B cell (primary cell): ENCODE data around the gene ZFP36L1. TPM values are rescaled to one million over a fixed set of nuclear protein-coding genes. Genes with fewer than 3 reads are reported as not detected.

Experiments
- ATAC-seq: fragments of 200-7000 bp; cut with Tn5 transposase; one replicate; pipeline ENCODE4 v1.10.0; 2021; ENCODE audit warnings: low read depth, mild to moderate bottlenecking, moderate number of reproducible peaks, moderate library complexity
- CTCF ChIA-PET: fragments of 350-600 bp; sonication (Branson Sonifier 250); formaldehyde crosslinking; loops from one replicate; lab custom pipeline; 2021; ENCODE audit warnings: antibody characterized with exemption, inconsistent platforms; lab: Charles Lee
- POLR2A ChIA-PET: fragments of 350-600 bp; sonication (Branson Sonifier 250); formaldehyde crosslinking; loops from one replicate; lab custom pipeline; 2021; ENCODE audit warnings: antibody characterized with exemption; lab: Charles Lee
- DNase-seq: peaks from one replicate; pipeline ENCODE4 v3.0.0; 2013
- H2AFZ ChIP-seq: 2 replicates; pipeline ENCODE4 v1.6.1; 2012; ENCODE audit warnings: mild to moderate bottlenecking, low read depth, low read length; ENCODE audit not compliant: insufficient read depth, poor library complexity, severe bottlenecking
- H3K27ac ChIP-seq, 2 donors: 1 replicate in 1 of 2; 2 replicates in 1 of 2; pipeline ENCODE4 v1.5.1; 2012 to 2013; ENCODE audit warnings: low read length in 2 of 2, mild to moderate bottlenecking in 2 of 2, moderate library complexity in 1 of 2
- H3K27me3 ChIP-seq, 4 experiments: fragments of 200-600 bp in 1 of 4; sonication (generic) in 1 of 4; replicated peaks in 1 of 4; 1 replicate in 2 of 4; 2 replicates in 2 of 4; pipeline versions ENCODE4 v1.6.1 to v1.7.0; 2013 to 2016; ENCODE audit warnings: low read length in 3 of 4, mild to moderate bottlenecking in 2 of 4, mixed read lengths in 1 of 4, moderate library complexity in 1 of 4; ENCODE audit not compliant: insufficient read depth in 4 of 4, control insufficient read depth in 3 of 4; ENCODE audit errors: control extremely low read depth in 1 of 4
- H3K36me3 ChIP-seq, 2 experiments: replicated peaks in 1 of 2; 1 replicate in 1 of 2; 2 replicates in 1 of 2; pipeline versions ENCODE4 v1.6.1 to v1.7.1; 2013; ENCODE audit warnings: low read length in 1 of 2; ENCODE audit not compliant: insufficient read depth in 2 of 2, control insufficient read depth in 1 of 2; ENCODE audit errors: control extremely low read depth in 1 of 2, extremely low read depth in 1 of 2
- H3K4me1 ChIP-seq, 2 donors: fragments of 200-600 bp in 1 of 2; sonication (generic) in 1 of 2; 1 replicate in 1 of 2; 2 replicates in 1 of 2; pipeline versions ENCODE4 v1.5.1 to v1.6.1; 2013 to 2017; ENCODE audit warnings: low read length in 2 of 2; ENCODE audit not compliant: control insufficient read depth in 2 of 2, insufficient read depth in 2 of 2
- H3K4me2 ChIP-seq: replicated peaks from 2 replicates; pipeline ENCODE3; 2012; ENCODE audit warnings: mild to moderate bottlenecking, low read depth, low read length; ENCODE audit not compliant: poor library complexity, severe bottlenecking
- H3K4me3 ChIP-seq, 5 experiments: fragments of 200-600 bp in 1 of 5; sonication (generic) in 1 of 5; 1 replicate in 3 of 5; 2 replicates in 2 of 5; pipeline versions ENCODE4 v1.5.1 to v1.7.0; 2011 to 2016; ENCODE audit warnings: low read length in 4 of 5, mild to moderate bottlenecking in 4 of 5, low read depth in 2 of 5, control low read depth in 1 of 5, moderate library complexity in 1 of 5; ENCODE audit not compliant: insufficient read depth in 1 of 5; ENCODE audit errors: control extremely low read depth in 1 of 5, extremely low read depth in 1 of 5
- H3K79me2 ChIP-seq: fragments of 200-600 bp; sonication (generic); one replicate; pipeline ENCODE4 v1.6.0; 2016; ENCODE audit warnings: low read length; ENCODE audit not compliant: control insufficient read depth, insufficient read depth
- H3K9ac ChIP-seq: fragments of 200-600 bp; sonication (generic); 2 replicates; pipeline ENCODE4 v1.6.1; 2017; ENCODE audit warnings: mild to moderate bottlenecking, low read length, moderate library complexity
- H3K9me3 ChIP-seq, 3 donors: one replicate each; pipeline versions ENCODE4 v1.6.1 to v1.7.1; 2013; ENCODE audit warnings: low read length in 2 of 3; ENCODE audit not compliant: control insufficient read depth in 2 of 3, insufficient read depth in 1 of 3; ENCODE audit errors: control extremely low read depth in 1 of 3
- H4K20me1 ChIP-seq: 2 replicates; pipeline ENCODE4 v1.6.0; 2012; ENCODE audit warnings: mild to moderate bottlenecking, low read length; ENCODE audit not compliant: insufficient read depth, control insufficient read depth, poor library complexity, severe bottlenecking
- H3K27ac Mint-ChIP-seq: one replicate; pipeline ENCODE4 v1.8.0; 2021; ENCODE audit warnings: mixed read lengths
- H3K27me3 Mint-ChIP-seq: one replicate; pipeline ENCODE4 v1.8.0; 2021; ENCODE audit warnings: mixed read lengths
- H3K4me1 Mint-ChIP-seq: one replicate; pipeline ENCODE4 v1.8.0; 2021; ENCODE audit warnings: mixed read lengths
- H3K4me3 Mint-ChIP-seq: one replicate; pipeline ENCODE4 v1.8.0; 2021; ENCODE audit warnings: mixed read lengths
- H3K9me3 Mint-ChIP-seq: one replicate; pipeline ENCODE4 v1.8.0; 2022; ENCODE audit warnings: mixed read lengths; ENCODE audit not compliant: insufficient read depth
- EZH2 ChIP-seq: IDR thresholded peaks from 2 replicates; pipeline ENCODE4 v1.6.1; 2012; ENCODE audit warnings: borderline replicate concordance, low read depth, mild to moderate bottlenecking, moderate library complexity, low read length; ENCODE audit not compliant: insufficient read depth, poor library complexity, severe bottlenecking
- WGBS: methylation state at CpG from one replicate; pipeline ENCODE4 v1.1.5; 2013; ENCODE audit warnings: missing lambda C conversion rate; ENCODE audit not compliant: insufficient coverage; 5-methylcytosine and 5-hydroxymethylcytosine counted together
- intact Hi-C: fragments of 100-400 bp; cut with micrococcal nuclease; formaldehyde crosslinking; loops from one replicate; pipeline ENCODE4 v1.10.0; 2022
- polyA plus RNA-seq: library from polyadenylated mRNA; depleted of rRNA; stranded (reverse); fragments of >200 nt; gene quantifications from 2 replicates; pipeline ENCODE4 v1.2.3, GENCODE V29; 2012
- total RNA-seq, 2 donors: library from RNA; stranded (reverse); fragments of 120-200 nt in 1 of 2; gene quantifications; 1 replicate in 1 of 2; 2 replicates in 1 of 2; pipeline versions ENCODE4 v1.2.3 to v1.2.4, GENCODE V29; 2013 to 2022
- TF ChIP-seq, protein P1 (sequence below): fragments of 200-600 bp; IDR thresholded peaks from one replicate; pipeline ENCODE4 v1.8.0; 2022; ENCODE audit warnings: antibody characterized with exemption, mild to moderate bottlenecking

The ZFP36L1 gene
- total and polyA plus RNA-seq, 2 donors (not counting 1 experiment from before 2014, with no cell fraction given) = 572 to 983 TPM

DNA sequence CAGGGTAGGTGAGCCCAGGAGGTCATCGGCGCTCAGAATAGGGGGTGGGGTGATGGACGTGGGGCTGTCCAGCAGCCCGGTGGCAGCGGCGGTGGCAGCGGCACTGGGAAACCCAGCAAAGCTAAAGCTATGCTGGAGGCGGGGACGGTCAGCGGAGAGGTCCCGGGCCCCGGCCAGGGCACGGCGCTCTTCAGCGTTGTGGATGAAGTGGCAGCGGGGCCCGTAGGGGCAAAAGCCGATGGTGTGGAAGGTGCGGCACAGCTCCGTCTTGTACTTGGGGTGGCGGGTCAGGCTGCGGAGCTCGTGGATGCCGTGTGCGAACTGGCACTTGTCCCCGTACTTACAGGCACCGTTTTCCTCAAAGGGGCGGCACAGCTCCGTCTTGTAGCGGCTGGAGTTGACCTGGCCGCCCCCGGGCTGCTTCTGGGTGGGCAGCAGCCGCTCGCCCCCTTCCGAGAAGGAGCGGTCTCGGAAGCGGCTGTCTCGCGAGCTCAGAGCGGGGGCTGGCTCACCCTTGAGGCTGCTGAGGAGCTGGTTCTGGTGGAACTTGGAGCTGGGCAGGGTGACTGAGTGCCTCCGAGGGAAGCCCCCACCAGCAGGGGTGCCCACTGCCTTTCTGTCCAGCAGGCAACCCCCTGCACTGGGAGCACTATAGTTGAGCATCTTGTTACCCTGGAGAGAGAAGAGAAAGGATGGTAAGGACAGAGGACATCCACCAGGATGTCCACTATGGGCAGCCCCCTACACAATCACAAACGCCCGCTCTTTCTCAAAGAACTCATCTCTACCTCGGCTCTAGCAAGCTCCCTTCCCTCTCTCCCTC is 2.8 kb downstream of the ZFP36L1 start:
- Histone ChIP-seq H3K27ac (peak overlapping the region; percentile 50 to 100), H3K4me2 (peak overlapping the region; percentile 95), H3K4me3 (peak overlapping the region; percentile 82 to 100 (median 99)), H3K4me1 (peaks cover 32 to 65% of the 10 kb centered on the region in 2 donors), H2AFZ (no peak overlapping the region), H3K9me3 (no peaks in the 10 kb centered on the region), H4K20me1 (peaks cover 69% of the 10 kb centered on the region), H3K36me3 (peaks cover 0 to 58% of the 10 kb centered on the region in 2 experiments), H3K27me3 (no peaks in the 10 kb centered on the region), H3K79me2 (peaks cover 55% of the 10 kb centered on the region), H3K9ac (peak overlapping the region; percentile 100)
- H3K27me3 Mint-ChIP-seq = no peaks in the 10 kb centered on the region
- 41% methylated on average over 42 of the region's 45 CpGs for WGBS
- POLR2A ChIA-PET = interaction anchor here (0.6 to 10.0 kb wide), 20 partner anchors 17 to 542 kb away, joined by 3 to 416 read pairs (median 4); no protein-coding TSS in a partner anchor
- intact Hi-C loops = loop anchor here (1.0 to 5.0 kb wide), 9 partner anchors 26 to 542 kb away; no protein-coding TSS in a partner anchor
- CTCF ChIA-PET = interaction anchor here (0.7 to 16.1 kb wide), 34 partner anchors 17 to 856 kb away, joined by 3 to 263 read pairs (median 4); no protein-coding TSS in a partner anchor
- TF ChIP-seq, protein P1, sequence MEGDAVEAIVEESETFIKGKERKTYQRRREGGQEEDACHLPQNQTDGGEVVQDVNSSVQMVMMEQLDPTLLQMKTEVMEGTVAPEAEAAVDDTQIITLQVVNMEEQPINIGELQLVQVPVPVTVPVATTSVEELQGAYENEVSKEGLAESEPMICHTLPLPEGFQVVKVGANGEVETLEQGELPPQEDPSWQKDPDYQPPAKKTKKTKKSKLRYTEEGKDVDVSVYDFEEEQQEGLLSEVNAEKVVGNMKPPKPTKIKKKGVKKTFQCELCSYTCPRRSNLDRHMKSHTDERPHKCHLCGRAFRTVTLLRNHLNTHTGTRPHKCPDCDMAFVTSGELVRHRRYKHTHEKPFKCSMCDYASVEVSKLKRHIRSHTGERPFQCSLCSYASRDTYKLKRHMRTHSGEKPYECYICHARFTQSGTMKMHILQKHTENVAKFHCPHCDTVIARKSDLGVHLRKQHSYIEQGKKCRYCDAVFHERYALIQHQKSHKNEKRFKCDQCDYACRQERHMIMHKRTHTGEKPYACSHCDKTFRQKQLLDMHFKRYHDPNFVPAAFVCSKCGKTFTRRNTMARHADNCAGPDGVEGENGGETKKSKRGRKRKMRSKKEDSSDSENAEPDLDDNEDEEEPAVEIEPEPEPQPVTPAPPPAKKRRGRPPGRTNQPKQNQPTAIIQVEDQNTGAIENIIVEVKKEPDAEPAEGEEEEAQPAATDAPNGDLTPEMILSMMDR = no peak
- no peak for TF ChIP-seq EZH2
- ATAC-seq (no peak), DNase-seq (peak; percentile 50)
- peaks cover 52% of the 10 kb centered on the region for H3K4me1 Mint-ChIP-seq
- H3K9me3 Mint-ChIP-seq = no peaks in the 10 kb centered on the region
- peak overlapping the region; percentile 97 for H3K4me3 Mint-ChIP-seq
- peak overlapping the region; percentile 100 for H3K27ac Mint-ChIP-seq
